ENCODE data around the gene STX11. TPM values are rescaled to one million over a fixed set of nuclear protein-coding genes. Genes with fewer than 3 reads are reported as not detected.

The STX11 gene
- total RNA-seq, 1 donor from 2014 or later = 54.1 TPM

GRCh38 chr6:144231721-144232120 lies 81.4 kb downstream of the STX11 start:
- ATAC-seq (no peak), DNase-seq (no peak)
- no peaks in the 10 kb centered on the region for H3K4me1 ChIP-seq
- no peak overlapping the region for H3K4me3 ChIP-seq
- no peaks in the 10 kb centered on the region for H3K36me3 ChIP-seq
- no peaks in the 10 kb centered on the region for H3K27me3 ChIP-seq (ENCODE audit: low read depth)
- intact Hi-C loops (cut with DNase I) = no loop called here
- H3K9me3 ChIP-seq = no peaks in the 10 kb centered on the region
- H3K27ac ChIP-seq = no peak overlapping the region
- no peak for TF ChIP-seq CTCF (IDR thresholded peaks at IDR 0.05)

- no peak for TF ChIP-seq CTCF (IDR thresholded peaks at IDR 0.05)
- DNase-seq (no peak), ATAC-seq (no peak)
- Histone ChIP-seq H3K36me3 (no peaks in the 10 kb centered on the region), H3K27me3 (ENCODE audit: low read depth) (no peaks in the 10 kb centered on the region), H3K27ac (no peak overlapping the region), H3K4me3 (no peak overlapping the region), H3K4me1 (no peaks in the 10 kb centered on the region), H3K9me3 (no peaks in the 10 kb centered on the region)
- intact Hi-C loops (cut with DNase I) = no loop called here
Observed at GRCh38 chr6:144232176-144232831, 82.0 kb downstream of the STX11 start.

- ATAC-seq (no peak), DNase-seq (no peak)
- no peak for TF ChIP-seq CTCF (IDR thresholded peaks at IDR 0.05)
- Histone ChIP-seq H3K9me3 (no peaks in the 10 kb centered on the region), H3K27ac (no peak overlapping the region), H3K27me3 (ENCODE audit: low read depth) (no peaks in the 10 kb centered on the region), H3K4me1 (no peaks in the 10 kb centered on the region), H3K4me3 (no peak overlapping the region), H3K36me3 (no peaks in the 10 kb centered on the region)
- intact Hi-C loops (cut with DNase I) = no loop called here
Observed at GRCh38 chr6:144232832-144233230, 82.5 kb downstream of the STX11 start.

- Histone ChIP-seq H3K4me1 (no peaks in the 10 kb centered on the region), H3K9me3 (no peaks in the 10 kb centered on the region), H3K4me3 (no peak overlapping the region), H3K27ac (no peak overlapping the region), H3K36me3 (no peaks in the 10 kb centered on the region), H3K27me3 (ENCODE audit: low read depth) (no peaks in the 10 kb centered on the region)
- intact Hi-C loops (cut with DNase I) = no loop called here
- TF ChIP-seq CTCF (IDR thresholded peaks at IDR 0.05) = no peak
- ATAC-seq = no peak
- DNase-seq = no peak
Observed at GRCh38 chr6:144234399-144234798, 84.1 kb downstream of the STX11 start.

- H3K4me3 ChIP-seq = no peak overlapping the region
- intact Hi-C loops (cut with DNase I) = no loop called here
- no peaks in the 10 kb centered on the region for H3K36me3 ChIP-seq
- DNase-seq (no peak), ATAC-seq (no peak)
- no peak overlapping the region for H3K27ac ChIP-seq
- TF ChIP-seq CTCF (IDR thresholded peaks at IDR 0.05) = no peak
- H3K4me1 ChIP-seq = no peaks in the 10 kb centered on the region
- H3K9me3 ChIP-seq = no peaks in the 10 kb centered on the region
- no peaks in the 10 kb centered on the region for H3K27me3 ChIP-seq (ENCODE audit: low read depth)
Observed at GRCh38 chr6:144234935-144235334, 84.6 kb downstream of the STX11 start.

Other genes starting within 250 kb of the STX11 start
- 44.7 TPM for gene PLAGL1, start 142.3 kb upstream of the STX11 start, total RNA-seq
- gene SF3B5, start 54.9 kb upstream of the STX11 start, total RNA-seq = 112 TPM
- gene UTRN, start 134.8 kb downstream of the STX11 start, total RNA-seq = 275 TPM